GM20000 (cell line): ENCODE measurements around the gene LAMB3.

Source experiments
- DNase-seq: peaks from one replicate; pipeline ENCODE4 v3.0.0; 2012; ENCODE audit warnings: low spot score
- TF ChIP-seq, protein P1 (sequence below): IDR thresholded peaks from 2 replicates; pipeline ENCODE4 v1.5.1; 2012; ENCODE audit warnings: mild to moderate bottlenecking, control low read depth; ENCODE audit errors: extremely low read depth, missing control alignments

LAMB3 gene

DNA sequence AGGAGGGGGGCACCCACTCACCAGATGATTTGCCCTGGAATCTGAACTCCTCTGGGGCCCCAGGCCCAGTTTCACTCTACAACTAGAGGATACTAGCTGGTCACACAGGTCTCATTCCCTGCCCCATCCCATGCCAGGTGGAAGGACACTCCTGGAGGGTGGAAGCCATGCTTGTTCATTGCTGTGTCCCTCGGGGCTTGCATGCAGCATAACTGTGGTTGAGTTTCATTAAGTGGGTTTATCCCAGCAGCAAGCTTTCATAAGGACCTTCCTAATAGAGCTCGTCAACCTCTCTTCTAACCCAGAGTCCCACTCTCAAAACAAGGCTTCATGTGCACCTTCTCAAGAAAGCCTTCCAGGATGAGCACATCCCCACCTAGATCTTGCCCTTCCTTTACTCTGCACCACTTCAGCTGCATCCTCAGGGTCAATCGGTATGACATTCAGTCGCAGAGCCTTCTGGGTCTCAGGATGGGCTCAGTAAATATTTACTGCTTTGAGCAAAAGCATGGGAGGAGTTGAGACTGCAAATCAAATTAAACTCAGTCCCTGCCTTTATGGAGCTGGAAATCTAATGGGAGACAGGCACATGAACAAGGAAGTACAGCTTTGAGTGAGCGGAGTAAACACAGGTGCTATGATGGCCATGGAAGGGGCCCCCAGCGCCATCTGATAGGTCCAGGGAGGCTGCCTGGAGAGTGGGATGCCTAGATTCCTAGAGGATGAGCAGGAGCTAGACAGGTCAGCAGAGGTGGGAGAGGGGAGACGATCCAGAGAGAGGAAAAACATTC is 32.3 kb downstream of the LAMB3 start:
- no peak for DNase-seq
- TF ChIP-seq, protein P1, sequence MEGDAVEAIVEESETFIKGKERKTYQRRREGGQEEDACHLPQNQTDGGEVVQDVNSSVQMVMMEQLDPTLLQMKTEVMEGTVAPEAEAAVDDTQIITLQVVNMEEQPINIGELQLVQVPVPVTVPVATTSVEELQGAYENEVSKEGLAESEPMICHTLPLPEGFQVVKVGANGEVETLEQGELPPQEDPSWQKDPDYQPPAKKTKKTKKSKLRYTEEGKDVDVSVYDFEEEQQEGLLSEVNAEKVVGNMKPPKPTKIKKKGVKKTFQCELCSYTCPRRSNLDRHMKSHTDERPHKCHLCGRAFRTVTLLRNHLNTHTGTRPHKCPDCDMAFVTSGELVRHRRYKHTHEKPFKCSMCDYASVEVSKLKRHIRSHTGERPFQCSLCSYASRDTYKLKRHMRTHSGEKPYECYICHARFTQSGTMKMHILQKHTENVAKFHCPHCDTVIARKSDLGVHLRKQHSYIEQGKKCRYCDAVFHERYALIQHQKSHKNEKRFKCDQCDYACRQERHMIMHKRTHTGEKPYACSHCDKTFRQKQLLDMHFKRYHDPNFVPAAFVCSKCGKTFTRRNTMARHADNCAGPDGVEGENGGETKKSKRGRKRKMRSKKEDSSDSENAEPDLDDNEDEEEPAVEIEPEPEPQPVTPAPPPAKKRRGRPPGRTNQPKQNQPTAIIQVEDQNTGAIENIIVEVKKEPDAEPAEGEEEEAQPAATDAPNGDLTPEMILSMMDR = no peak

DNA sequence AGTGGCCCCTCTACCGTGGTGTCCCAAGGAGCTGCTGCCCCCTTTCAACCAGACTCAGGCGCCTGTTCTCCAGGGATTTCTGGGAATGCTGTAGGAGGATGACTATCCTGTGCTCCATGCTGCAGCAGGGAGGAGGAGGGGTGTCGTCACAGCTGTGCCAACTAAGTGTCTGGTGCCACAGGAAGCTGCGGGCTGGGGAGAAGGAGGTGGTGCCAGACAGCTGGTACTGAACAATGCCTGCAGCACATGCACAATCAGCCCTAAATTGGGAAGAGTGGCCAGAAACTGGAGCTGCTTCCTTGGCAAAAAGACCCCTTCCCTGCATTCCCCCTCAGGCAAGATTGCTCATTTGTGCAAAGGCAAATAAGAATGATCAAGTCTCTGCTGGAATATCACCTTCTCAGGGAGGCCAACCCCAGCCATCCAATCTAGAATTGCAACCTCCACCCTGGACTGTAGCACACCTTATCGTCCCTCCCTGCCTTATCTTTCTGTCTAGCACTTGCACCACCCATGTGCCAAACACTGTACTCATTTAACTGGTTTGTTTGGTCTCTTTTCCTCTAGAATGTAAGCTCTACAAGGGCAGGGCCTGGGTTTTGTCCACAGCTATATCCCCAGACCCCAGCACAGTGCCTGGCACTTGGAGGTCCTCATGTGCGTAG is 33.3 kb downstream of the LAMB3 start:
- no peak for DNase-seq
- TF ChIP-seq, protein P1 = no peak

DNA sequence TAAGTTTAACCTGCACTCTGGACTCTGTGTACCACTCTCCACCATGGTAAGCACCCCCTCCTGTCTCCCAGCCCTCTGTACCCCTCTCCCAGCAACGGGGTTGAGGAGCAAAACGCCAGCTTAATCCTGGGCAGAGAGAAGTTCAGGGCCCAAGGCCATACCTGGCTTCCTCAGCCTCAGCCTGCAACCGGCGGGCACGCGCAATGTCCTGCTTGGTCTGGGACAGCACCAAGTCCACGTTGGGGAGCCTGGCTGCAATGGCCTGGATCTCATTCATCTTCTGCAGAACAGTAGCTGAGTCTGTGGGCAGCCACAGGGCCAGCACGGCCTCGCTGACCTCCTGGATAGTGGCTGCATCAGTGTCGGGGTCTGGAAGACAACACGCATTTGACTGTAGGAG is 33.9 kb downstream of the LAMB3 start:
- DNase-seq = no peak
- TF ChIP-seq, protein P1 = no peak

GRCh38 chr1:209617755-209618154 is 34.5 kb downstream of the LAMB3 start:
- DNase-seq = no peak
- TF ChIP-seq, protein P1 = no peak

DNA sequence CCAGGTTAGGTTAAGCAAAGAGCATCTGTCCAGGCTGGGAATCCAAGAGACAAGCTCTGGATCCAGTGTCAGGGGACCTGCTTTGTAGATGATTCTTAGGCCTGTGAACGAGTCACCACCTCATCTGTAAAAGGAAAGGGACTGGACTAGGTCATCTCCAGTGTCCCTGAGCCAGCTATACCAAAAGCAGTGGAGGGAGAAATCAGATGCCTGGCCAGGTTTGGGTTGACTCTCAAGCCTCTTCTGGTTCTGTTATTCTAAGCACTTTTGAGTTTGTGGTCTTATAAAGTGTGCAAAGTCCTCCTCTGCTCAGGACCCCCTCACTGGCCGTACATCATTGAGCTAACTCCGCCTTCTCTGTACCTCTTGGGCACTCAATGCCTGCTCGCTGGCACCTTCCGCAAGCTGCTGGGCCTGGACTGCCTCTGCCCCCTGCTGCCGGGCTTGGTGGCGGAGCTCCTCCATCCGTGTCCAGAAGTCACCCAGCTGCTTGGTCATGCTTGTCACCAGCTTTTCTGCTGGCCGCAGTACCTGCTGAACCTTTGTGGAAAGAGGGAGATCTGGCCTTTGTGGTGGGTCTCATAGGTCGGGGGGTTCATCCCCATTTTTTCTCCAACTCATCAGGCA is 35.1 kb downstream of the LAMB3 start:
- TF ChIP-seq, protein P1 = no peak
- no peak for DNase-seq

GRCh38 chr1:209616366-209617046 is 35.7 kb downstream of the LAMB3 start:
- no peak for DNase-seq
- TF ChIP-seq, protein P1 = no peak
